HG03064 (cell line): Measurements from ENCODE around the gene WFDC10A.
"Not testable (repeated sequence)": the region's sequence is repeated elsewhere in the genome, so short reads cannot be mapped to it uniquely, and the experiment has no call there.

Experiments
- ATAC-seq: cut with Tn5 transposase; IDR thresholded peaks from one replicate; pipeline ENCODE4 v1.9.1; 2021; ENCODE audit warnings: low read depth; ENCODE audit not compliant: unreplicated experiment

WFDC10A gene

DNA sequence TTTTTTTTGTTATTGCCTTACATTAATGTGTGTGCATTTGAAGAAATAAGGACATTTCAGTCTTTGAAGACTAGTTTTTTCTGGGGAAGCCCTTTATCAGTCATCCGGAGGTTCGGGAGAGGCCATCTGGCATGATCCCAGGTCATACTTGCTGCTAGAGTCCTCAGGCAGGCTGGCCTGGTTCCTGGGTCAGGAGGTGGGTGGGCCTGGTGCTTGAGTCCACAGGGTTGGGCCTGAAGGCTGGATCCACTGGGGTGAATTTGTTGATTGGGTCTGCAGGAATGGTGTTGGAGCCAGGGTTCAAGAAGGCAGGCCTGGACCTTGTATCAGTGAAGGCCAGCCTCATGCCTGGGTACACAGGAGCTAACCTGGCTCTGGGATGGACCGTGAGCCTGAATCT lies 17.3 kb downstream of the WFDC10A start:
- no peak for ATAC-seq

DNA sequence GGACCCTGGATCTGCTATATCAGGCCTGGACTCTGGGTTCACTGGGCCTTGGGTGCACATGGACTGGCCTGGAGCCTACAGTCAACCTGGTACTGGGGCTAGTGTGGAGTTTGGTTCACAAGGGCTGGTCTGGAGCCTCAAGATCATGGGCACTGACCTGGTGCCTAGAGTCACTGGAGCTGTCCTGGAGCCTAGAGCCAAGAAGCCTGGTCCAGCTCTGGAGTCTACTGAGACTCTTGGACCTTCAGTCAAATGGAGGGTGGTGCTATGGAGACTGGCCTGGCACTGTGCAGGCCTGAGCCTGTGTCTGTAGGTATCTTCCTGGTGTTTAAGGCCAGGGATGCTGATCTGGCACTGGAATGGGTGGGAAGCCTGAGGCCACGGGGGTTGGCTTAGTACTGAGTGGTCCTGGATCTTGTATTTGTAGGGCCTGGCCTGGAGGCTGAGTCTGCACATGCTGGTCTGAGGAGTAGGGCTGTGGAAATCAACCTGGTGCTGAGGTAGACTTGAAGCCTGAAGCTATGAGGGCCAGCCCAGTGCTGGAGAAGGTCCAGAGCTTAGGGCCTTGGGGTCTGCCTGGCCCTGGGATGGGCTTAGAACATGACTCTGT lies 18.0 kb downstream of the WFDC10A start:
- no peak for ATAC-seq

DNA sequence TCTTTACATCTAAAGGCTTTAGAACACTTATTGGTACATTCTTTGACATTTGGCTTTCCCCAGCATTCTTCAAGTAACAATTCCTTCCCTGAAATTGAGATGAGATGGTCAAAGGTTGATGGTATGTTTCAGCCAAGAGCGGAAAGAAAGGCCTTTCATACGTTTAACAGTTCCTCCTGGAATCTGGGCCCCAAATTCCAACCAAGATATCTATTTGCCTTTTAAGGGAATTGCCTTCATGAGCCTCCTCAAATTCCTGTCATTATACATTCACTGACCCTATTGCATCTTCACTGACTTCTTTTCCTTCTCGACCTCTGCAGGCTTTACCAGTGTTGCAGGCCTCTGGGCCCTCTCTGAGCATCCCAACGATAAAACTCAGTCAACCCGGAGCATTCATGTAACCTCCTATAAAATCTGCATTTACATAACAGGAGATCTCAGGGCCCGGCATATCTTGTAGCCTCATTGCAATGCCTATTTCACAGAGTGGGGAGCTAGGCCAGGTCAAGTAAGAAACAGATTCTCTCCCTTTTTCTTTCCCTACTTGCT lies 19.8 kb downstream of the WFDC10A start:
- no peak for ATAC-seq

DNA sequence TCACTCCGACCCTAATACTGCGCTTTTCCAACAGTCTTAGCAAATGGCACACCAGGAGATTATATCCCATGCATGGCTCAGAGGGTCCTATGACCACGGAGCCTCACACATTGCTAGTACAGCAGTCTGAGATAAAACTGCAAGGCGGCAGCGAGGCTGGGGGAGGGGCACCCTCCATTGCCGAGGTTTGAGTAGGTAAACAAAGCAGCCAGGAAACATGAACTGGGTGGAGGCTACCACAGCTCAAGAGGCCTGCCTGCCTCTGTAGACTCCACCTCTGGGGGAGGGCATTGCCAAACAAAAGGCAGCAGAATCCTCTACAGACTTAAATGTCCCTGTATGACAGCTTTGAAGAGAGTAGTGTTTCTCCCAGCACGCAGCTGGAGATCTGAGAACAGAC lies 22.2 kb downstream of the WFDC10A start:
- ATAC-seq = not testable (repeated sequence)

DNA sequence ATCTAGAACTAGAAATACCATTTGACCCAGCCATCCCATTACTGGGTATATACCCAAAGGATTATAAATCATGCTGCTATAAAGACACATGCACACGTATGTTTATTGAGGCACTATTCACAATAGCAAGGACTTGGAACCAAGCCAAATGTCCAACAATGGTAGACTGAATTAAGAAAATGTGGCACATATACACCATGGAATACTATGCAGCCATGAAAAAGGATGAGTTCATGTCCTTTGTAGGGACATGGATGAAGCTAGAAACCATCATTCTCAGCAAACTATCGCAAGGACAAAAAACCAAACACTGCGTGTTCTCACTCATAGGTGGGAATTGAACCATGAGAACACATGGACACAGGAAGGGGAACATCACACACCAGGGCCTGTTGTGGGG lies 27.5 kb downstream of the WFDC10A start:
- not testable (repeated sequence) for ATAC-seq

DNA sequence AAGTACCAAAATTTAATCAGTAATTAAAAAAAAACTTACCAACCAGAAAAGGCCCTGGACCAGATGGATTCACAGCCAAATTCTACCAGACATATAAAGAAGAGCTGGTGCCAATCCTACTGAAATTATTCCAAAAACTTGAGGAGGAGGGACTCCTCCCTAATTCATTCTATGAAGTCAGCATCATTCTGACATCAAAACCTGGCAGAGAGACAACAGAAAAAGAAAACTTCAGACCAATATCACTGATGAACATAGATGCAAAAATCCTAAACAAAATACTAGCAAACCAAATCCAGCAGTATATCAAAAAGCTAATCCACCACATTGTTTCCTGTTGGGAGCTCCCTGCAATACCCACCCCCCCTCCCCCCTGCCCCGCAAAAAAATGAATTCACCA lies 40.6 kb downstream of the WFDC10A start, which contains the start of gene WFDC11:
WFDC11 (minus strand) TSS at position 101 of the 400 bp plus-strand sequence. CDS start 19,639 bp downstream, outside the sequence.
- ATAC-seq = no peak

DNA sequence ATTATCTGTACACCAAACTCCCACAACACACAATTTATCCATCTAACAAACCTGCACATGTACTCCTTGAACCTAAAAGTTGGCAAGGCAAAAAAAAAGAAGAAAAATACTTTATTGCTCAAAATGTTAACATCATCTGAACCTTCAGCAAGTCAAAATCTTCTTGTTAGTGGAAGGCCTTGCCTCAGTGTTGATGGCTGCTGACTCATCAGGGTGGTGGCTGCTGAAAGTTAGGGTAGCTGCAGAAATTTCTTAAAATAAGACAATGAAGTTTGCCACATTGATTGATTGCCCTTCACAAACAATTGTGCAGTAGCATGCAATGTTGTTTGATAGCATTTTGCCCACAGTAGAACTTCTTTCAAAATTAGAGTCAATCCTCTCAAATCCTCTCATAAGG lies 43.2 kb downstream of the WFDC10A start:
- ATAC-seq = no peak

DNA sequence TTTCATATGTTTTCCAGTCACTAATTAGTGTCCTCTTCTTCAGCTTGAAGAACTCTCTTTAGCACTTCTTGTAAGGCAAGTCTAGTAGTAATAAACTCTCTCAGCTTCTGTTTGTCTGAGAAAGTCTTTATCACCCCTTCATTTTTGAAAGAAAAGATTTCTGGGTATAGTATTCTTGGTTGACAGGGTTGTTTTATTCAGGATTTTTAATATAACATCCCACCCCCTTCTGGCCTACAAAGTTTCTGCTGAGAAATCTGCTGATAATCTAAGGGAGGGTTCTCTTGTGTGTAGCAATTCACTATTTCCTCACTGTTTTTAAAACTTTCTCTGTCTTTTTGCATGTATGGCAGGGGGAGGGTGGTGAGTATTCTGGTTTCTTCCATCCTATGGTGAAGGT lies 50.1 kb downstream of the WFDC10A start:
- ATAC-seq = no peak
